Smooth muscle cell of the brain vasculature (primary cell): ENCODE results near the gene PCARE.

ENCODE experiments used
- DNase-seq: peaks from one replicate; pipeline ENCODE4 v3.0.0-alpha.2; 2012; ENCODE audit warnings: low read depth, low spot score

PCARE gene

GRCh38 chr2:29063646-29064345 is 10.5 kb downstream of the PCARE start:
- DNase-seq, result no peak

- no peak for DNase-seq
Observed at GRCh38 chr2:29063056-29063455, 11.3 kb downstream of the PCARE start.

GRCh38 chr2:29062371-29062770 is 12.0 kb downstream of the PCARE start:
- no peak for DNase-seq

GRCh38 chr2:29061616-29062015 is 12.7 kb downstream of the PCARE start:
- DNase-seq, result no peak

- no peak for DNase-seq
Observed at GRCh38 chr2:29061176-29061575, 13.1 kb downstream of the PCARE start.

GRCh38 chr2:29060441-29060840 is 13.9 kb downstream of the PCARE start:
- no peak for DNase-seq

GRCh38 chr2:29059624-29060023 is 14.7 kb downstream of the PCARE start:
- no peak for DNase-seq

GRCh38 chr2:29057006-29057405 is 17.3 kb downstream of the PCARE start:
- DNase-seq, result no peak

GRCh38 chr2:29056452-29056851 is 17.9 kb downstream of the PCARE start:
- no peak for DNase-seq

GRCh38 chr2:29055601-29056000 is 18.7 kb downstream of the PCARE start:
- DNase-seq, result no peak

- no peak for DNase-seq
Observed at GRCh38 chr2:29054430-29054829, 19.9 kb downstream of the PCARE start.

GRCh38 chr2:29053670-29054400 is 20.5 kb downstream of the PCARE start:
- no peak for DNase-seq

- DNase-seq, result no peak
Observed at GRCh38 chr2:29053223-29053622, 21.1 kb downstream of the PCARE start.

GRCh38 chr2:29052807-29053206 is 21.5 kb downstream of the PCARE start:
- no peak for DNase-seq

- DNase-seq, result no peak
Observed at GRCh38 chr2:29051730-29052129, 22.6 kb downstream of the PCARE start.

- no peak for DNase-seq
Observed at GRCh38 chr2:29050591-29050990, 23.7 kb downstream of the PCARE start.

- no peak for DNase-seq
Observed at GRCh38 chr2:29047083-29047845, 27.1 kb downstream of the PCARE start.

GRCh38 chr2:29046321-29046720 is 28.0 kb downstream of the PCARE start:
- DNase-seq, result no peak

- no peak for DNase-seq
Observed at GRCh38 chr2:29044459-29044858, 29.9 kb downstream of the PCARE start.

- peak; percentile 10 for DNase-seq
Observed at GRCh38 chr2:29042561-29043075, 31.7 kb downstream of the PCARE start.

- DNase-seq, result no peak
Observed at GRCh38 chr2:29041161-29041660, 33.1 kb downstream of the PCARE start.

- no peak for DNase-seq
Observed at GRCh38 chr2:29040552-29040951, 33.8 kb downstream of the PCARE start.
